ENCODE data around the gene GCNA.

GCNA gene, protein sequence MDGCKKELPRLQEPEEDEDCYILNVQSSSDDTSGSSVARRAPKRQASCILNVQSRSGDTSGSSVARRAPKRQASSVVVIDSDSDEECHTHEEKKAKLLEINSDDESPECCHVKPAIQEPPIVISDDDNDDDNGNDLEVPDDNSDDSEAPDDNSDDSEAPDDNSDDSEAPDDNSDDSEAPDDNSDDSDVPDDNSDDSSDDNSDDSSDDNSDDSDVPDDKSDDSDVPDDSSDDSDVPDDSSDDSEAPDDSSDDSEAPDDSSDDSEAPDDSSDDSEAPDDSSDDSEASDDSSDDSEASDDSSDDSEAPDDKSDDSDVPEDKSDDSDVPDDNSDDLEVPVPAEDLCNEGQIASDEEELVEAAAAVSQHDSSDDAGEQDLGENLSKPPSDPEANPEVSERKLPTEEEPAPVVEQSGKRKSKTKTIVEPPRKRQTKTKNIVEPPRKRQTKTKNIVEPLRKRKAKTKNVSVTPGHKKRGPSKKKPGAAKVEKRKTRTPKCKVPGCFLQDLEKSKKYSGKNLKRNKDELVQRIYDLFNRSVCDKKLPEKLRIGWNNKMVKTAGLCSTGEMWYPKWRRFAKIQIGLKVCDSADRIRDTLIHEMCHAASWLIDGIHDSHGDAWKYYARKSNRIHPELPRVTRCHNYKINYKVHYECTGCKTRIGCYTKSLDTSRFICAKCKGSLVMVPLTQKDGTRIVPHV

DNA sequence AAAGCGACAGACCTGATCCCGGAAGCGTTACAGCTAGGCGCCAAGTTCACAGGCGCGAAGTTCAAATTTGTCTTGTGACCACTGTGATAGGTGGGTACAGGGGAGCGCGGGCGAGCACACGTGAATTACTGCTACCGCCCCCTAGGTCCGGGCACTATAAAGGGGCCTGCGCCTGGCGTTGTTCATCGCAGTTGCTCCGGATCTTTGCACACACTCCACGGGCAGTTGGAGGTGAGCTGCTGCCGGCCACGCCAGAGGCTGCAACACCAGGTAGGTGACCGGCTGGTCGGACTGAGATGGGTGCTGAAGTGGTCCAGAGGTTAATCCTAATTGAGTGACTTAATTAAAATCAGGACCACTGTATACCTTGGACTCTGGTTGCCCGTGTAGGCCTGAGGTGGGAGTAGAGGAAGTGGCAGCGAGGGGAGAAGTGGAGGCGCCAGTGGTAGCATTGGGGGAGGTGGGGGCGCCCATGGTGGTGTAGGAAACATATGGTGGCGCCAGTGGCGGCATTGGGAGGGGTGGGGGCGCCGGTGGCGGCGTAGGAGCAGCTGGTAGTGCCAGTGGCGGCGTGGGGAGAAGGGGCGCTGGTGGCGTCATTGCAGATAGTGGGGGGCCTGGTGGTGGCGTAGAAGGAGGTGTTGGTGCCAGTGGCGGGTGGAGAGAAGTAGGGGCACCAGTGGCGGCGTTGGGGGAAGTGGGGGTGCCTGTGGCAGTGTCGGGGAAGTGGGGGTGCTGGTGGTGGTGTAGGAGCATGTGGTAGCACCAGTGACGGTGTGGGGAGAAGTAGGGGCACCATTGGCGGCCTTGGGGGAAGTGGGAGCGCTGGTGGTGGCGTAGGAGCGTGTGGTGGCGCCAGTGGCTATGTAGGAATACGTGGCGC is at the start of gene GCNA:
GCNA (plus strand) TSS at position 185 of the 883 bp plus-strand sequence. CDS start 2,385 bp downstream, outside the sequence.
- DNase-seq, result no peak

DNA sequence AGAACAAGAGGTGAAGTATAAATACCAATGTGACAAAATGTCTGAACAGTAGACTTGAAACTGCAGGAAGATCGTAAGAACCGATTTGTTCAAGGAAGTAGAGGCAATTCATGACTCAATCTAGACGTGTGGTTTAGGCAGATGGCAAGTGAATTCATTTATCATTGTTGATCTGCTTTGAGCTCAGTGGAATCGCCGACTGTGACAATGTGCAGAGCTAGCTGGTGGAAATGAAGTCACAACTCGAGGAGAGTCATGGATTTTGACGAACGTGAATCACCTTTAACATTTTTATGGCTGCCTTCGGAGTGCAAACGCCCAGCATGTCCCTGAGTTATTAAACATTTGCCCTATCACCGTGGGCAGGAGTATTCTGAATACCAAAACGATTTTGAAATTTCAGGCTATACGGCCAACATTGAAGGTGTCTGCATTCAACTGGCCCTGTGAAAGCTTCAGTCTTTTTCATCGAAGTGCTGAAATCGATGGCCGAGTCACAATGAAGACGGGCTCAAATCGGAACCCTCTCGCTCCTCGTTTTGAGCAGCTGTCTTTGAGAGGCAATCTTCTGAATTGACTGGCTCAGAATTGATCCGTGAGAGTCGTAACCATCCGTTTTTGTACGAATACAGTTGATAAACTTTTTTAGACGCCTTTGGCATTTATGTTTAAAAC is 46.0 kb upstream of the GCNA start:
- DNase-seq, result peak; percentile 67

DNA sequence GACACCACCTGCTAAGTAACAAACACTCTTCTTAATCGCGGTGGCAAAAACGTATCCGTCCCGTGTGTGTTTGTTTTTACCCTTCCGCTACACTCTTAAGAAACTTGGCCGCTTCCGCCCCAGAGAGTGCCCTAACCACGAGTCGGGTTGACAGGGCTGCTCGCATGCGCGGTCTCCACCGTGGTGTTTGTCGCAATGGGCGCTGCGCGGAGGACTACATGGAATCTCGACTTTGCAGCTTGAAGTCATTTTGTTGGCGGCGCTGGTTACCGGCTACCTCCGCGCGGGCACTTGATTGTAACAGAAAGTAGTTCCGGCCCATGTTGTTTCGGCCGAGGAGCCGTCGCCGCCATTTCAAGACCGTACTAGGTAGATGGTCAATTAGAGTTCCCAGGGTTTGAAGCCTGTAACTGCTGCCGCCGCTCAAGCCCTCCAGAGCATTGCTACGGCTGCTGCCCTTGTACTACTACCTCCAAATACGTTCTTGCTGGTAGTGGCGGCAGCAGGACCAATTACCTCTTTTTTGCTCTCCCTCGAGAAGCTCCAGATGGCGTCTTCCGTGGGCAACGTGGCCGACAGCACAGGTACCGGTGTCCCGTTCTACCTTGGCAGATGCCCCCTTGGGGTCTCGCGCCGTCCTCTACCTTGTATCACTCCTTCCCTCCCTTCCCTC is 45.3 kb upstream of the GCNA start, which contains the start of gene OGT:
OGT (plus strand) TSS at position 352 of the 673 bp plus-strand sequence; CDS start at position 548, 196 bp downstream.
- peak; percentile 77 for DNase-seq

DNA sequence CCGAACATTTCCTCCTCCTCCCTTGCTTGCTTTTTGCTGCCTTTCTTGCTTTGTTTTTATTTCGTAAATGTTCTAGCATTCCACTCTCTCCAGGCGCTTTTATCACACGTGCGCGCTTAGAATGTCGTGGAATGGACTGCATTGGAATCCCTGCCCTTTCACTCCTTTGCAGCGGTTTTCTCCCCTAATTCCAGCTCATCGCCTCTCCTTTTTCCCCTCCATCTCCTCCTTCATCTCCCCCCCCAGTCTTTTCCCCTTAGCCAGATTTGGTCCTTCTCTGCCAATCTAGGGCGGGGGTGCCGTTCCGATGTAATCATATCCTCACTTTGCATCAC is 44.8 kb upstream of the GCNA start:
- no peak for DNase-seq

DNA sequence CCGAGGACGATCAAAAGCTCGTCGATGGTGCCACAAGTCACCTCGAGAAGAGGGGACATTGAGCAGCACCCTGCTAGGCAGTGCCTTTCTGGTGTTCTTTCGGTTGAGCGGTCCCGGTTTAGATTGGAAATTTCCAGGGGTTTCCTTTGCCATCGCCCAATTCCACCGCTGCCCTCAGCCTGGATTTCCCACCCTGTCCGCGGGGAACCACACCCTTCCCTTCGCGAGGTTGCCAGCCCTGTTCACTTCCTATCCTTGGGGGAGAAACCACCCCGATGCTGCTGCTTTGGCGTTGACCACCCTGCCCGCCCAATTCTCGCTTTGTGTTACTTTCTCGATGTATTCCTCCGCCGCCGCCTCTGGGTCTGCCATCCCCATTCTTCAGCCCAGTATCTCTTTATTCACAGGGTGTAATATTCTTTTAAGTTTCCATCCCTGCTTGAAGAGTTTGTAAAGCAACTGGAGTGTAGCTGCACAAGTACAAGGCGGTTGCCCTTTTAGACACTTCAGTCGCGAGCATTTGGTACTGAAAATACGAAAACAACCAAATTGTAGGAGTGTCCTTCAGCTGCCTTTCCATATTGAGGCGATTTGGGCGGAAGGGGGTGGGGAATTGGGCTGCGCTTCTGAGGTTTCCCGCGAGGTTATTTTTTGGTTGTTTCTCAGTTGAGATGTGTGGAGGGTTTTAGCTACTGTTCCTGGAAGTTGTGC is 44.2 kb upstream of the GCNA start:
- no peak for DNase-seq

DNA sequence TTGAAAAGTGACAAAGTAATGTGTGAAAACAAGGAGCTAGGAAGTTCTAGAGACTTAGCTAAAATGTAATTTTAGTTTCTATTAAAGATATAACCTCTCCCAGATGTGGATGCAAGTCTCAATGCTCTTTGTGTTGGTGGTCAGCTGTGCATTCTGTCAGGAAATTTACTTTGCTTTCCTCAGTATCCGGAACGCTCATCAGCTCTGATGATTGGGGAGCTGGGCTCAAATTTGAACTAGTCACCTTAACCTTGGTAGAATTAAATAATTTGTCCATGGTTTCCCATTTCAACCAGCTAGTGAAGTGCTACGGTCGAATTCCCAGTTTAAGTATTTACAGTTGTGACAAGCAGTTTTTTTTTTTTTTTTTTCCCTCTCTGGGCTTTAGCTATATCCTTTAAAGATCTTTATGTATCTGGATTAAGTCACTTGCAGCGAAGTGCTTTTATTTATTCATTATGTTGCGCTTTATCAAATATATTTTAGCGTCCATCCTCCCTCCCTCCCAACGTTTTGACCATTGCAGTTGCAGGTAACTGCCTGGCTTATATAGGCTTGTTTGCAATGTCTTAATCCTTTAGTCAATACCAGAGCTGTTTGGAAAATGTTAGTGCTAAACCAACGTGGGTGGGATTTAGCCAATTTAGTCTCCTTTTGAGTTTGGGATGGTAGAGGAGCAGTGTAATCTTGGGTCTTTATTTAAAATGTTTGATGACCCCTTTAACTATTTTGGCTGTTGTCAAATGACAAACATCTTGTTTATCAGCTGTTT is 43.3 kb upstream of the GCNA start:
- no peak for DNase-seq

DNA sequence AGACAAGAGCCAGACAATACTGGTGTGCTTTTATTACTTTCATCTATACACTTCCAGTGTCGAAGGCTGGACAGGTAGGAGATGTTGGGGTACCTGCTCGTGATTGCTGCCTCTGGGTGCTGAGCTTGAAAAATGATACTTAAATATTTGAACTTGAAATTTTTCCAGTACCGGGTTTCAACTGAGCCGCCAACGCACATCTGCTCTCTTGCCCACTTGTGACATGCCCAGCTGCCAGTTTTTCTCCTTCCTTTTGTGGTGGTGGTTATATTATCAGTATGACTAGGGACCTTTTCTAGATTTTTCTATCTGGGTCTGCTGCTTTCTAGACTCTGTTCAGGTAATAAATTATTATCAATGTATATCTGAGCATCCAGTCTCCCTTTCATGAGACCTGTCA is 42.0 kb upstream of the GCNA start:
- no peak for DNase-seq

DNA sequence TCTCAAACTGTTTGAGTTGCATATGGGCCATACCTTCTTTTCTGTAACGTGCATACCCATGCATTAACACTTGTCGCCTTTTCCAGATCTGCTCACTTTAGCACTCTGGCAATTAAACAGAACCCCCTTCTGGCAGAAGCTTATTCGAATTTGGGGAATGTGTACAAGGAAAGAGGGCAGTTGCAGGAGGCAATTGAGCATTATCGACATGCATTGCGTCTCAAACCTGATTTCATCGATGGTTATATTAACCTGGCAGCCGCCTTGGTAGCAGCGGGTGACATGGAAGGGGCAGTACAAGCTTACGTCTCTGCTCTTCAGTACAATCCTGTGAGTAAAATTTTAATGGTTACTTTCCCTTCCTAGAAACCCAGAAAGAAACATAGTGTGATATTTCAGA is 40.5 kb upstream of the GCNA start:
- no peak for DNase-seq

DNA sequence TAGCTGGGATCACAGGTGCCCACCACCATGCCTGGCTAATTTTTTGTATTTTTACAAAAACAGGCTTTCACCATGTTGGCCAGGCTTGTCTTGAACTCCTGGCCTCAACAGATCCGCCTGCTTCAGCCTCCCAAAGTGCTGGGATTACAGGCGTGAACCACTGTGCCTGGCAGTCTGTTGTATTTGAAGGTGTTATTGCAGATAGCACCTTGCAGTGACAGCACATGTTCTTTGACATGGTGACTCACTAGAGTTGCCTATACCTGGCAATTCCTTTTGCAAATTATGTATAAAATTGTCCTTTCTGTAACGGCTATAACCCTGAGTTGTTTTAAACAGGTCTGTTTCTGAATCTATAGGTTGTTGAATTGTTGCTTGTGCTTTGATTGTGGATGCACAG is 37.4 kb upstream of the GCNA start:
- DNase-seq, result no peak

DNA sequence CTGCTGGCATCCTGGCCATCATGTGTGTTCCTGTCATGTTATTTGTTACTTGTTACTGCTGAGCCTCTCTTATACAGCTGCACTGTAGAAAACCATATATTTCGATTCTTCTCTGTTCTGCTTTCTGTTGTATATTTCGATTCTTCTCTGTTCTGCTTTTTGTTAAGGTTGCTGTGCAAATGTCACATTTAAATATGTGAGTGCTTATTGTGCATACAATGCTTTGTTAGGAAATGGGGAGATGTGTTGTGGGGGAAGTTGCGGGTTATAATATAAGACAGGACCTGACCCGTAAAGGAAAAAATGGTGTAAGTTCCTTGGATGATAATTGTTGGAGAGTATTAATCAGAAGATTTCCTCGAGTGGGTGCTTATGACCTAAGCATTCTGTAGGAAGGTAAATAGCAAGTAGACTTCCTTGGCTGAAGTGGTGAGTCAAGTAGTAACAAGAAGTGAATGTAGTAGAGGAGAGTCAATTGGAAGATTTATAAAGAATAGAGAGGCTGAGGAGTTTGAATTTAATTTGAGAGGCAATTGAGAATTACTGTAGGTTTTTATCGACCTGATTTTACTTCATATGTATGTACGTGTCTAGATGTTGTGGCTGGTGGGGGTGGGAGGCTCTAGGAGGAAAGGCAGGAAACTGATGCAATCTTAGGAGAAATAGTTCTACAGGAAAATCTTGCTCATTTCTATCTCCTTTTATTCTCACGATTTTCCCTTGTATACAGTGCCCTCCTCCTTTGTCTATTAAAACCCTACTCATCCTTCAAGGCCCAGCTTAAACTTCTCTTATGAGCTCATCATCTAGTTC is 36.8 kb upstream of the GCNA start:
- DNase-seq, result no peak

DNA sequence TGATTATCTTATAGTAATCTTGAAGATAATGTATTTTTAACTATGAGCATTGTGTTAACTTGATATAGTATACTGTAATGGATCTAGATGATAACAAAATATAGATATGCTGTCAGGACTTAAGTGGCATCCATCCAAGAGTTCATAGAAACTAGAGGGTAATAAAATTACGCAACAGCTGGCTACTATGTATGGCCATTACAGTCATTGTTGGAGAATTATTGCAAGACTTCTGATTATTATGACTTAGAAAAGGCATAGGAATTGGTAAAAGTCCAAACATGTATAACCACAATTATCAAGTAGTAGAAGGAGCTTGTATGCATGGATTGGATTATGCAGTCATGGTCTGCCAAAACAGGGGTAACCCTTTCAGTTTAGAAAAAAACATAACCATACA is 35.8 kb upstream of the GCNA start:
- DNase-seq, result no peak

DNA sequence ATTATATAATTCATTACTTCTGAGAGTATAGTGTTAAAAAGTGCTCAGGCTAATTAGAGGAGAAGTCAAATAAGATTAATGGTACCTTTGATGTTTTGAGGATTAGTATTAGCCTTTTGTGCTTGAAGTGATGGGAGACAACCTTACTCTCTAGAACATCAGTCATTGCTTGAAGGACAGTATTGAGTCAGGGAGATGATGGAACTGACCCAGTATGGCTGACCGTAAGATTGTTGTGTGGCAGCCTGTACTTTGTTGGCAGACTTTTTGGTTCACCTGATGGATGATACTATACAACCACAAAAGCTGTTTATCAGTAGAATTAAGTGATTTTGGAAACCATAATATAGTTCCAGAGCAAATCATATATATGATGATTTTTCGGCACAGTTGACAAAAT is 35.4 kb upstream of the GCNA start:
- no peak for DNase-seq

DNA sequence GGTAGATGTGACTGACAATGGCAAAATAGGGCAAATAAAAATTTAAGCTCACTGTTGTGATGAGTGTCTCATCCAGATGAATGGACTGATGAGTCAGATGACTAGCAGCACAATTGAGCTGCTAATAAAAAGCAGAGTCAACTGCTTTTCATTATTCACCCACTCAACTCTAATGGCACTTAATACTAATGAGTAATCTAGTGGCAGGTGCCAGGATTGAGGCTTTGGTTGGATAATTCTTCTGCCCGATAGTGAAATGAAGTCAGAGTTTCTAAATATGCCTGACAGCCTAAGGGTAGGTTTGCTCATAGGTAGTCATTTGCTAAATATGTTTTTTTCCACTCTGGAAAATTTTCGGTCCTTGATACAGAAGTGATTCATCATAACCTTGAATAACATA is 34.9 kb upstream of the GCNA start:
- DNase-seq, result peak; percentile 81

DNA sequence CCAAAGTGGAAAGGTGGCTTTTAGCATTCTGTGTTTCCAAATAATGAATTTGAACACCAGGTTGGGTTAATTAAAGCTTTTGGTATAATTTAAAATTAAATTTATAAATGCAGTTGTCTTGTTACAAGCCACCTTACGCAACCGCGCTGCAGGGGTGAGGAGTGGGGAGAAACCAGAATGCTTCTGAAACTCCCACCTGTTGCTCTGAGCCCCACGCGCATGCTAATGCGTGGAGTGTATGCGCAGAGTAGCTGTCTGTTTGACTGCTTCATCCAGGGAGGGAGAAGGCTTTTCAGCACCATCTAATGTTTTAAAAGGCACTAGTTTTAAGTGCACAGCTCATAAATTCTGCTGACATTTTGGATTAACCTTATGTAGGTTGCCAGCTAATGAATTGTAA is 32.9 kb upstream of the GCNA start:
- DNase-seq, result no peak

DNA sequence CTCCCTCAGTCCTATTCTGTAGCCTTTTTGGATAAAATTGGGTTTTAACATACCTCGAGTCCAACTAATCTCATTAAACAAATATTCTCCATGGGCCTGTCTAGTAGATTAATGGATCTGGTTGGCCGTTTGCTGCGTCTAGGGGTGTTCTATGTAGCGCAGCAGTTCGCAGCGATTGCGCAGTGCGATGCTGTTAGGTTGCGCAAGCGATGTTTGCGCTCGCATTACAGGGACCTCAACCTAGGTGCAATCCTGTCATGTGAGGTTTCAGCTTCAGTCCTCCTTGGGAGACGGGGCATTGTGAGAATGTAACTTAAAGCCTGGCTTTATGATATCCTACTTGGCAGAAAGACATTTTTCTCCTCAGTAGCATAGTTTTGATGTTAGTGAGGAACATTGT is 31.4 kb upstream of the GCNA start:
- no peak for DNase-seq

DNA sequence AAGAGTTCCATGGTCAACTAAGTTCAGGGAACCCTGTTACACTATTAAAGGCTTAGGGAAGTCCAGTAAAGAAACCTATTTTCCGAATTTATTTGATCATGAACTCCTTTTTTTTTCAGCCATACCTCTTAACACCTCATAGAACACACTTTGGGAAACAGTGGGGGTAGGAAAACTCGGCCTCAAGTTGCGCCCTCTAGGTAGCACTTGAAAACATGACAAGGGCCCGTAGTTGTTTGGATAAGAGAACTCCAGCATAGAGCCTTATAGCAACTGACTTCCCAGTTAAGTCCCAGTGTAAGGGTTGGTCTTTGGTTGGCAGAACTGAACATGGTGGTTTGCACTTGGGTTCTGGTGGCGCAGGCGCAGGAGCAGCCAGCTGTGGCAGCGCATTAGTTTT is 30.9 kb upstream of the GCNA start:
- no peak for DNase-seq

DNA sequence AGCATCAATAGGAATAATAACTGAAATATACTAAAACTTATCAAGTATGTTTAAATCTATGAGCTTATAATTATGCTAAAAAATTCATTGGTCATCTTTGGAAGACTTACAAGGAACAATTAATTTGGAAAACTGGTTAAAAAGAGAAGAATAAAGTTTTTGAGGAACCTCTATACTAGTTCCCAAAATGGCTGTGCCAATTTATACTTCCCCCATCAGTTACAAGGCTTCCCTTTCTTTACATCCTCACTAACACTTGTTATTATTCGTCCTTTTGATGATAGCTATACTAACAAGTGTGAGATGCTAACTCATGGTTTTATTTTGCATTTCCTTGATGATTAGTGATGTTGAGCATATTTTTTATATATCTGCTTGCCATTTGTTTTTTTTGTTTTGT is 28.3 kb upstream of the GCNA start:
- DNase-seq, result no peak

DNA sequence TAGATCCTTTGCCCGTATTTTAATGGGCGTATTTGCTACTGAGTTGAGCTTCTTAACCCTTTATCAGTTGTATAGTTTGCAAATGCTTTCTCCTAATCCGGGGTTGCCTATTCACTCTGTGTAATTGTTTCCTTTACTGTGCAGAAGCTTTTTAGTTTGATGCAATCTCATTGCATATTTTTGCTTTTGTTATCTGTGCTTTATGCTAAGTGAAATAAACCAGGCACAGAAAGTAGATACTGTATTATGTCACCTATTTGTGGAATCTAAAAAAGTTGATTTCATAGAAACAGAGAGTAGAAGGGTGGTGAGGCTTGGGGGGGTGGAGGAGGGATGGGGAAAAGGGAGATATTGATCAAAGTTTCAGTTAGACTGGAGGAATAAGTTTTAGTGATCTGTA is 27.7 kb upstream of the GCNA start:
- DNase-seq, result no peak

DNA sequence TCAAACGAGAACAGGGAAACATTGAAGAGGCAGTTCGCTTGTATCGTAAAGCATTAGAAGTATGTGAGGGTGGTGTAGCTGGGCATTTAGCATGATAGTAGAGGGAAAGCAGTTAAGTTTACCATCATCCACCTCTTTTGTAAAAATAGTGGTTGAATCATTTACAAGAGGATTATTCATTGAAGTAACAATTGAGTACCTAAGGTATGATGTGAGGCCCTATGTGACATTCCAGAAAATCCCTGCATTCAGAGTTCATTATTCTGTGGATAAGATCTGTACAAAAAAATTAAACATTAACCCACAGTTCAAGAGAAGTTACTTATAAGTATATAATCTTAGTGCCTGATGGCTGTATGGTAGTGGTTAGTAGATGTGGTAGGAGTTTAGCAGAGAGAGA is 22.2 kb upstream of the GCNA start:
- DNase-seq, result peak; percentile 85

DNA sequence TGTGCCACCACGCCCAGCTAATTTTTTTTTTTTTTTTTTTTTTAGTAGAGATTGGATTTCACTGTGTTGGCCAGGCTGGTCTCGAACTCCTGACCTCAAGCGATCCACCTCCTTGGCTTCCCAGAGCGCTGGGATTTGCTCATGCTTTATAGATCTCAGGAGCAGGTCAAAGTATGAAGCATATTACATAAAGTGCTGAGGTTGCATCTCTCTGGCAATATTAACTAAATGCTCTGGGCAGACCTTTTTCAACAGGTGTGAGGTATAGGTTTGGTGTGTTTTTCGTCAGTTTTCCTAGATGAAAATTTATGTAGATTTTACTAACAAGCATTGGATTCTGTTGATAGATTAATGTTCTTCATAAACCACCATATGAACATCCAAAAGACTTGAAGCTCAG is 19.3 kb upstream of the GCNA start:
- DNase-seq, result no peak
